Stimulated activated CD4-positive, alpha-beta T cell treated with anti-CD3 and anti-CD28 coated beads, Interleukin-4, amount 100 ng/mL, for 48 hours (primary cell): ENCODE data around the gene FAM153A.
"Not testable (repeated sequence)": the region's sequence is repeated elsewhere in the genome, so short reads cannot be mapped to it uniquely, and the experiment has no call there.

ENCODE experiments used
- DNase-seq, 2 donors: peaks; one replicate each; pipeline ENCODE4 v3.0.0-alpha.2; 2020; ENCODE audit warnings: low read depth in 2 of 2

FAM153A gene

GRCh38 chr5:177782792-177783633 lies at the start of gene FAM153A:
FAM153A (minus strand) TSS chr5:177782899.
- DNase-seq = not testable (repeated sequence)

- not testable (repeated sequence) for DNase-seq
Measured at GRCh38 chr5:177832287-177832686, 49.6 kb upstream of the FAM153A start.

- not testable (repeated sequence) for DNase-seq
Measured at GRCh38 chr5:177826073-177826472, 43.4 kb upstream of the FAM153A start.

GRCh38 chr5:177824776-177825175 lies 42.1 kb upstream of the FAM153A start:
- DNase-seq = not testable (repeated sequence)

GRCh38 chr5:177822489-177822888 lies 39.8 kb upstream of the FAM153A start:
- not testable (repeated sequence) for DNase-seq

GRCh38 chr5:177819664-177820063 lies 37.0 kb upstream of the FAM153A start:
- DNase-seq = not testable (repeated sequence)

GRCh38 chr5:177812814-177813425 lies 30.2 kb upstream of the FAM153A start:
- DNase-seq = not testable (repeated sequence)

GRCh38 chr5:177812160-177812743 lies 29.6 kb upstream of the FAM153A start:
- DNase-seq = not testable (repeated sequence)

- DNase-seq = peak in 1 of 2 donors; percentile 8
Measured at GRCh38 chr5:177809209-177809913, 26.7 kb upstream of the FAM153A start.

- not testable (repeated sequence) for DNase-seq
Measured at GRCh38 chr5:177808420-177808819, 25.7 kb upstream of the FAM153A start.

GRCh38 chr5:177807265-177807664 lies 24.6 kb upstream of the FAM153A start:
- not testable (repeated sequence) for DNase-seq

GRCh38 chr5:177801427-177801826 lies 18.7 kb upstream of the FAM153A start:
- not testable (repeated sequence) for DNase-seq

- not testable (repeated sequence) for DNase-seq
Measured at GRCh38 chr5:177798237-177798840, 15.6 kb upstream of the FAM153A start.

- DNase-seq = not testable (repeated sequence)
Measured at GRCh38 chr5:177793272-177793671, 10.6 kb upstream of the FAM153A start.

GRCh38 chr5:177791649-177792048 lies 8.9 kb upstream of the FAM153A start:
- not testable (repeated sequence) for DNase-seq

- DNase-seq = not testable (repeated sequence)
Measured at GRCh38 chr5:177782169-177782568, 530 bp downstream of the FAM153A start.

GRCh38 chr5:177771206-177771605 lies 11.5 kb downstream of the FAM153A start:
- not testable (repeated sequence) for DNase-seq

- peak in 1 of 2 donors; percentile 9 for DNase-seq
Measured at GRCh38 chr5:177770646-177771045, 12.1 kb downstream of the FAM153A start.

GRCh38 chr5:177763737-177764508 lies 18.8 kb downstream of the FAM153A start:
- not testable (repeated sequence) for DNase-seq

GRCh38 chr5:177760954-177761353 lies 21.7 kb downstream of the FAM153A start:
- not testable (repeated sequence) for DNase-seq

- DNase-seq = not testable (repeated sequence)
Measured at GRCh38 chr5:177747354-177747753, 35.3 kb downstream of the FAM153A start.
